ENCODE results near the gene CHM.
"Not testable (repeated sequence)": the region's sequence is repeated elsewhere in the genome, so short reads cannot be mapped to it uniquely, and the experiment has no call there.

The CHM gene

DNA sequence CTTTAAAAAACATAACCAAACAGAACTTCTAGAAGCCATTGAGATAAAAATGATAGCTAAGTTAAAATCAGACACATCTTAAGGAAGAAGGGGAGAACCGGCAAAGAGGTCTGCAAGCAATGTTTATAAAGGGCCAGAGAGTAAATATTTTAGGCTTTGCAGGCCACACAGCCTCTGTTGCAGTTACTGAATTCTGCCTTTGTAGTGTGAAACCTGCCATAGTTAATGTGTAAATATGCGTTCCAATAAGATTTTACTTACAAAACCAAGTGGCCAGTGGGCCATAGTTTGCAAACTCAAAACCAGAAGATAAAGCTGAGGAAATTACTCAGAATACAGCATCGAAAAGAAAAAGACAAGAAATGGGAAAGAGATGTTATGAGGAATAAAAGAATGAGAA lies 33.6 kb downstream of the CHM start:
- no peak for DNase-seq

DNA sequence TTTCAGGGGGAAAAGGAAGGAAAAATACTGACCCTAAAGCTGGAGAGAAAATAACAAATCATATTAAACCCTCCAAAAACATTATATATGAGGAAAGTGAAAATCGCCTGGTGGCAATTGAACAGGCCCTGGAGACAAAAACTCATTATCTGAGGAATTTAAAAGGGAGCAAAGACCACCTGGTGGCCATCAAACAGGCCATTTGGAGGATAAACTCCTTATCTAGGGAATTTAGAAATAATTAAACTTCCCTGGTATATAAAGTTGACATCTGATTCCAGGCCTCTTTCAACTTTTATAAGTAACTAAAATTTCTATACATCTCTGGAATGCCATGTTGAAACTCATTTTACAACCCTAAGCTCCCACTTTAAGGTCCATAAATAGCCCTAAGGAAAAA lies 35.2 kb downstream of the CHM start:
- Mint-ChIP-seq H3K27ac (no peak overlapping the region), H3K4me3 (no peak overlapping the region), H3K9me3 (peaks cover 5 to 7% of the 10 kb centered on the region in 2 donors), H3K4me1 (peaks cover 23% of the 10 kb centered on the region), H3K27me3 (no peaks in the 10 kb centered on the region)
- no peak for DNase-seq
- no peak for ATAC-seq

More for the DNA sequence above, 33.6 kb downstream of the CHM start:
- Mint-ChIP-seq H3K27ac (no peak overlapping the region), H3K9me3 (peaks cover 5 to 7% of the 10 kb centered on the region in 2 donors), H3K4me1 (peaks cover 23% of the 10 kb centered on the region), H3K27me3 (no peaks in the 10 kb centered on the region), H3K4me3 (no peak overlapping the region)
- ATAC-seq, result no peak

DNA sequence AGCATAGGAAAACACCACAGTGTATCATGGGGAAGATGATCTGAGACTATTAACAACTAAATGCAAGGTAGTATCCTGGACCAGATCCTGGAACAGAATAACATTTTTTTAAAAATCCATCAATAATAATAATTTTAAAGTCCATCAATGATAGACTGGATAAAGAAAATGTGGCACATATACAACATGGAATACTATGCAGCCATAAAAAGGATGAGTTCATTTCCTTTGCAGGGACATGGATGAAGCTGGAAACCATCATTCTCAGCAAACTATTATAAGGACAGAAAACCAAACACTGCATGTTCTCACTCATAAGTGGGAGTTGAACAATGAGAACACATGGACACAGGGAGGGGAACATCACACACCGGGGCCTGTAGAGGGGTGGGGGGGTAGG lies 37.6 kb downstream of the CHM start:
- H3K4me3 Mint-ChIP-seq, DNase-seq, ATAC-seq, H3K27ac Mint-ChIP-seq, H3K9me3 Mint-ChIP-seq, H3K27me3 Mint-ChIP-seq: not testable (repeated sequence)
- peaks cover 24% of the 10 kb centered on the region for H3K4me1 Mint-ChIP-seq

DNA sequence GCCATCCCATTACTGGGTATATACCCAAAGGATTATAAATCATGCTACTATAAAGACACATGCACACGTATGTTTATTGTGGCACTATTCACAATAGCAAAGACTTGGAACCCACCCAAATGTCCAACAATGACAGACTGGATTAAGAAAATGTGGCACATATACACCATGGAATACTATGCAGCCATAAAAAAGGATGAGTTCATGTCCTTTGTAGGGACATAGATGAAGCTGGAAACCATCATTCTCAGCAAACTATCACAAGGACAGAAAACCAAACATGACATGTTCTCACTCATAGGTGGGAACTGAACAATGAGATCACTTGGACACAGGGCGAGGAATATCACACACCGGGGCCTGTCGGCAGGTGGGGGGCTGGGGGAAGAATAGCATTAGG lies 39.5 kb downstream of the CHM start:
- not testable (repeated sequence) for H3K9me3 Mint-ChIP-seq, DNase-seq, ATAC-seq, H3K27ac Mint-ChIP-seq, H3K4me3 Mint-ChIP-seq, H3K27me3 Mint-ChIP-seq
- peaks cover 31% of the 10 kb centered on the region for H3K4me1 Mint-ChIP-seq

DNA sequence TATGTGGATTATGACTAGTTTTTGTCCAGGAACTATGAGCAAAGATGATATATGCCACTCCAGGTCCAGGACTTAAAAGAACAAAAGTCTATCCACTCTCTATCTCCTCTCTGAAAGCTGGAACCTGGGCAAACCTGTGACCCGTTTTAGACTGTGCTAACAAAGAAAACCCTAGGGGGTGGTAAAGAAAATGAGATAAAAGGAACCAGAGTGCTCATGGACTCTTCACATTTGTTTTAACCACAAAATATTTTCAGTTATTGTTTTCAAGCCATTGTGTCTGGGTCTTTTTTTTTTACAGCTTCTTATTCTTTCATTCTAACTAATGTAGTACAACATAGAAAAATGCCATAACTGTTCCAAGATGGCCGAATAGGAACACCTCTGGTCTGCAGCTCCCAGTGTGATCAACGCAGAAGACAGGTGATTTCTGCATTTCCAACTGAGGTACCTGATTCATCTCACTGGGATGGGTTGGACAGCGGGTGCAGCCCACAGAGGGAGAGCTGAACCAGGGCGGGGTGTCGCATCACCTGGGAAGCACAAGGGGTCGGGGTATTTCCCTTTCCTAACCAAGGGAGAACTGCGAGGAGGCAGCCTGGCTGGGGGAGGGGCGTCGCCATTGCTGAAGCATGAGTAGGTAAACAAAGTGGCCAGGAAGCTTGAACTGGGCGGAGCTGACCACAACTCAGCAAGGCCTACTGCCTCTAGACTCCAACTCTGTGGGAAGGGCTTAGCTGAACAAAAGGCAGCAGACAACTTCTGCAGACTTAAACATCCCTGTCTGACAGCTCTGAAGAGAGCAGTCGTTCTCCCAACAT lies 45.1 kb downstream of the CHM start:
- no peak overlapping the region for H3K27ac Mint-ChIP-seq
- H3K4me3 Mint-ChIP-seq, result no peak overlapping the region
- DNase-seq (no peak), ATAC-seq (no peak)
- peaks cover 41% of the 10 kb centered on the region for H3K4me1 Mint-ChIP-seq
- no peaks in the 10 kb centered on the region for H3K9me3 Mint-ChIP-seq
- no peaks in the 10 kb centered on the region for H3K27me3 Mint-ChIP-seq

DNA sequence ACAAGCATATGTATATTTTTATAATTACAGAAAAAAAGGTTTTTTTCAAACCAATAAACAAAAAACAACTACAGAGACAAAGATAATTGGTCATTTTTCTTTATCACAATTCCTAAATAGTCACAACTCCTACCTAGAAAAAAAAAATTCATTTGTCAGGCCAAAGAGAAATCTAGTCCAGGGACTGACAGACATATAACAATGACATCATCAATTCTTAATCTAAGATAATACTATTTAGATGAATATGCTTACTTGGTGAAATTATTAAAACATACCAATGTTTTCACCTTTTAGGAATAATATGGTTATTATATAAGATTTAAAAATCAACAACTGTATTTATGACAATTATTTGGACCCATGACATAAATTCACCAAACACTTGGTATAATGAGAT lies 48.4 kb downstream of the CHM start:
- DNase-seq (no peak), ATAC-seq (no peak)
- no peak overlapping the region for H3K27ac Mint-ChIP-seq
- peaks cover 32% of the 10 kb centered on the region for H3K4me1 Mint-ChIP-seq
- H3K4me3 Mint-ChIP-seq, result no peak overlapping the region
- H3K9me3 Mint-ChIP-seq, result no peaks in the 10 kb centered on the region
- no peaks in the 10 kb centered on the region for H3K27me3 Mint-ChIP-seq

DNA sequence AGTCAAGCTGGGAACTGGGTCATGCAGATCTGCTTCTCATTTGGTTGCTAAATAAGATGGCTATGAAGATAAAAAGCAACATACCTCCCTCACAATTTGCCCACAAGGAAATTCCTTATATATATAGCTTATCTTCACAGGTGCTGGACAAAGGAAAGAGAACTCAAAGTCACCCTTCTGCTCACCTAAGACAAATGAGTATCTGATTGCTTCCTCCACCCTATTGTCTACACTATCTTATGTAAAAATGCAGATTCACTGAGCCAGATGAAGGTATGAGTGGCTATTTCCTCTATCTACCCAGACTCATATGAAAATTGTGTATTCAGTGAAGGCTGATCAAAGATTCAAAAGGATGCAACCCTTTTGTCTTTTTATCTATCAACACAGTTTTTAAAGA lies 50.8 kb downstream of the CHM start:
- H3K9me3 Mint-ChIP-seq, result no peaks in the 10 kb centered on the region
- no peak overlapping the region for H3K4me3 Mint-ChIP-seq
- no peak overlapping the region for H3K27ac Mint-ChIP-seq
- H3K4me1 Mint-ChIP-seq, result peaks cover 24% of the 10 kb centered on the region
- no peaks in the 10 kb centered on the region for H3K27me3 Mint-ChIP-seq
- ATAC-seq, result no peak
- DNase-seq, result no peak

DNA sequence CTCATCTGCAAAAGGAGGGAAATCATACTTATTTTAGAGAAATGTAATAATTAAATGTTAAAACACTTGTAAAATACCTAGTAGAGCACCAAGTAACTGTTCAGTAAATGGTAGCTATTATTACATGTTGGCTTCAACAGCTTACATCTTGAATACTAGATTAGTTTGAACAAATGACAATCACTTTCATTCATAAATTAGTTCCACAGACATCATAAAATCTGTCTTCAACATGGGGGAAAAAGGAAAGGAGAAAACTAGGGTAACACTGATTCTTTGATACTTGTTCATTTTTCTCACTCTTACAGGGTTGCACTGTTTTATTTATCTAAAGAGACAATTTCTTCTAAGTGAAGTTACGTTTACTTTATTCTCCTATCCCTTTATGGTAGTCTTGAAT lies 51.7 kb downstream of the CHM start:
- H3K27me3 Mint-ChIP-seq, result no peaks in the 10 kb centered on the region
- no peak for DNase-seq
- no peak overlapping the region for H3K27ac Mint-ChIP-seq
- no peak for ATAC-seq
- H3K4me1 Mint-ChIP-seq, result peaks cover 21% of the 10 kb centered on the region
- no peak overlapping the region for H3K4me3 Mint-ChIP-seq
- no peaks in the 10 kb centered on the region for H3K9me3 Mint-ChIP-seq

DNA sequence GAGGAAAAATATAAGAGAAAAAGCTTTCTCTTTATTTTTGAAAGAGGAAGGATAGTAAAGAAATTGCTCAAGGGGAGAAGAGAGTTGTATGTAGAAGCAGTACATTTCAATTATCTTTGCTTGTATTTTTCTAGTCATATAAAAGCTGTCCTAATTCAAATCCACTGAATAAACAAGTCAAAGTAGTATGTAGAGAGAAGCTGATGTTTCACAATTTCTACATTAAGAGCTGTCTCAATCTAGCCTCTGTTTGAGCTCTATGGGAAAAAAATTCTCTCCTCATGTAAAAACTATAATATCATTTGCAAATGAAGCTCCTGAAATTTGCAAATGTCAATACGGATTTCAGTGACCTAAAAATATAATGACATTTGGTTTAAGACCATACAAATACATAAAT lies 52.6 kb downstream of the CHM start:
- peaks cover 21% of the 10 kb centered on the region for H3K4me1 Mint-ChIP-seq
- H3K27me3 Mint-ChIP-seq, result no peaks in the 10 kb centered on the region
- peak overlapping the region in 1 of 2 donors; percentile 61 for H3K27ac Mint-ChIP-seq

DNA sequence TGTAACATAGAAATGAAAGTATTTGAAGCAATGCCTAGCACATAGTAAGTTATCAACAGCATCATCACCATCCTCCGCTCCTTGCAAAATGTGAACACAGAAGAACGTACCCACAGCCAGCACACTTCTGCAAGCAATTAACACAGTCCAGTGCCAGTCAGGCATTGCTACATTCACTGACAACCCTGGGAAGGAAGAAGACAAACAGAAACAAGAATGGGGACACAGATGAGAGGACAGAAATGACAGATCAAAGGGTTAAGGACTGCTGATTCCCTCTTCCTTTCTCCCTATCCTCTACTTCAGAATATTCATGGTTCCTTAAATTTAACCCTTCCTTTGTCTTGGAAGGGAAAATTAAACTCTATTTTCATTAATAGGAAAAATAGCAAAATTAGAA lies 53.1 kb downstream of the CHM start:
- DNase-seq, result no peak
- H3K9me3 Mint-ChIP-seq, result no peaks in the 10 kb centered on the region
- ATAC-seq, result no peak
- H3K4me1 Mint-ChIP-seq, result peaks cover 21% of the 10 kb centered on the region
- no peak overlapping the region for H3K4me3 Mint-ChIP-seq
- no peaks in the 10 kb centered on the region for H3K27me3 Mint-ChIP-seq
- H3K27ac Mint-ChIP-seq, result no peak overlapping the region

More for the DNA sequence above, 52.6 kb downstream of the CHM start:
- no peaks in the 10 kb centered on the region for H3K9me3 Mint-ChIP-seq
- DNase-seq, result no peak
- no peak for ATAC-seq
- no peak overlapping the region for H3K4me3 Mint-ChIP-seq

DNA sequence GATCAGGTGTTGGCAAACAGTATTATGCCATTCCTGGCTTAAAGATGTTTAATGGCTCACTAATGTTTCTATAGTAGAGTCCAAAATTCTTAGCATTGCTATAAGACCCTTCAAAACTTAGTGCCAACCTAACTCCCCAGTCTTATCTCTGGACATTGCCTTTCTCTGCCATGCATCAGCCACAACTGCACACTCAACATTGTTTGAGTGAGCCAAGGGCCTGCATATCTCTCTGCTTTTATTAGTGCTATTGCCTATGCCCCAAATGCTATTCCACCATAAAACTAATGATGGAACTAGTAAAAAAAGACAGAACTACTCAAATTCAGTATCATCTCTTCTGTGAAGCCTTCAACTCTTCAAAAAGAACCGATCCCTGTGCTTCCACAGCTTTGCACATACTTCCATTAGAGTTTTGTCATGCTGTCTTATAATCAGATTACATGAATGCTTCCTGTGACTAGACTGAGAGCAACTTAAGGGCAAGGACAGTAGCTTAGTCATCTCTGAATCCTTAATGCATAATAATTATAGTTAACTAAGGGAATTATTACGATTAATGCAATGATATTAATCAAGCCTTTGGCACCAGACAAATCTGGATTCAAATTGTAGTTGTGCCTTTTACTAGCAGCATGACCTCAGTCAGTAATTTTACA lies 53.7 kb downstream of the CHM start:
- no peaks in the 10 kb centered on the region for H3K27me3 Mint-ChIP-seq
- H3K27ac Mint-ChIP-seq, result peak overlapping the region in 1 of 2 donors; percentile 75
- peaks cover 21% of the 10 kb centered on the region for H3K4me1 Mint-ChIP-seq
- no peaks in the 10 kb centered on the region for H3K9me3 Mint-ChIP-seq
- ATAC-seq (no peak), DNase-seq (no peak)
- no peak overlapping the region for H3K4me3 Mint-ChIP-seq

DNA sequence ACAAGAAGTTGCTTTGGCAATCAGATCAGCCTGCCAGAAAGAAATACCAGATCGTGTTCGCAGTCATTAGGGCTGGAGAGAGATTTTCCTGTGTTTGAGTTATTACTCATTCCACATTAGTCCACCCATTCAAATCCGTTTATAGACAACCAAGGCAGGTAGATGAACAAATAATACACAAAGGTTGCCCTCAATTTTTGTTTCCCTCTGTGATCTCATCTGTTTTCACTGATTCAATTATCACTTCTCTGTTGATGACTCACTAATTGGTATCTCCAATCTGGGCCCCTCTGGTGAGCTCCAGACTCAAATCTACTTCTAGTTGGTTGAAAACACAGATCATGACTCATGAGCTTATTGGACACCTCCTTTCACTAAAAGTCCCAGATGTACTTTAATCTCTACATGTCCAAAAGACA lies 54.5 kb downstream of the CHM start:
- H3K27me3 Mint-ChIP-seq, result no peaks in the 10 kb centered on the region
- no peaks in the 10 kb centered on the region for H3K9me3 Mint-ChIP-seq
- H3K4me1 Mint-ChIP-seq, result peaks cover 21% of the 10 kb centered on the region
- H3K4me3 Mint-ChIP-seq, result no peak overlapping the region
- ATAC-seq (peak; percentile 71), DNase-seq (peak in 1 of 2 donors; percentile 10)
- no peak overlapping the region for H3K27ac Mint-ChIP-seq

DNA sequence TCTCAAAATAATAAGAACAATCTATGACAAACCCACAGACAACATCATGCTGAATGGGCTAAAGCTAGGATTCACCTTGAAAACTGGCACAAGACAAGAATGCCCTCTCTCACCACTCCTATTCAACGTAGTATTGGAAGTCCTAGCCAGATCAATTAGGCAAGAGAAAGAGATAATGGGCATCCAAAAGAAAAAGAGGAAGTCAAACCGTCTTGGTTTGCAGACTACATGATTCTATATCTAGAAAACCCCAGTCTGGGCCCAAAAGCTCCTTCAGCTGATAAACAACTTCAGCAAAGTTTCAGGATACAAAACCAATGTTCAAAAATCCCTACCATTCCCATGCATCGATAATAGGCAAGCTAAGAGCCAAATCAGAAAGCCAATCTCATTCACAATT lies 59.0 kb downstream of the CHM start:
- Mint-ChIP-seq H3K9me3 (no peaks in the 10 kb centered on the region), H3K4me1 (peaks cover 8% of the 10 kb centered on the region), H3K27ac (no peak overlapping the region), H3K4me3 (no peak overlapping the region), H3K27me3 (no peaks in the 10 kb centered on the region)
- ATAC-seq (no peak), DNase-seq (no peak)

DNA sequence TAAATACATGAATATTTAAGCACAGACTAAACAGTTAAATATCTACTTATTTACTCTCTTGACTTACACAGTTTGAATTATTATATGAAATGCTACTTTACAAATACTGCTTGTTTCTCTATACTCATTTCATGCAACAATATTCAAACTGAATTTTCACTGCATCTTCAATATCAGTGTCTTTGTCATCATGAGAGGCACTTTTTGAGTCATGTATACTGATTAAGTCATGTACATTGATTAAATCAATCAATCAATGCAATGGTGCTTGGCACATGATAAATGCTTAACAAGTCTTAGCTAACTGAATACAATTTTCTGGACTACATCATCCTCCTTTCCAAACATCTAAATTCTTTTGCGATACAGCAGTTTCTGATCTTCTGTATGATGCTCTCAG lies 67.1 kb downstream of the CHM start:
- H3K9me3 Mint-ChIP-seq, result no peaks in the 10 kb centered on the region

DNA sequence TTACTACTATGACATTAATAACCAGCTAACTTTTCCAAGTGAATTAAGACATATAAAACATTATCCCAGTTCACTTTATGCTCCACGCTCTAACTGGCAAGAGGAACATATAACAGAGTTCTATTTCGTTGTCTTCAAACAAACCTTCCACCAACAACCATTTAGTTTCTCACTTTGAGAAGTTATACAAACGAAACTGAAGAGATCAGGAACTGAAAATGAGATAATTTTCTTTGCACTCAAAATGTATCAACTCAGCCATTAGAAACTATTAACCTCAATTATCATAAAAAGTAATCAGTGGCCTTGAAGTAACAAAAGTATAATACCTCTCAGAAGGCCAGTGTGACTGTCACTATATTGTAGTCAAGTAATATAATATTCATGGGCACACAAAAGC lies 70.1 kb downstream of the CHM start:
- H3K9me3 Mint-ChIP-seq, result no peaks in the 10 kb centered on the region
- no peak overlapping the region for H3K27ac Mint-ChIP-seq
- H3K4me3 Mint-ChIP-seq, result no peak overlapping the region
- no peaks in the 10 kb centered on the region for H3K4me1 Mint-ChIP-seq
- no peaks in the 10 kb centered on the region for H3K27me3 Mint-ChIP-seq
- DNase-seq, result no peak
- ATAC-seq, result no peak

More for the DNA sequence above, 67.1 kb downstream of the CHM start:
- no peak overlapping the region for H3K4me3 Mint-ChIP-seq
- no peak for ATAC-seq
- H3K4me1 Mint-ChIP-seq, result no peaks in the 10 kb centered on the region
- no peak overlapping the region for H3K27ac Mint-ChIP-seq
- no peaks in the 10 kb centered on the region for H3K27me3 Mint-ChIP-seq
- no peak for DNase-seq

DNA sequence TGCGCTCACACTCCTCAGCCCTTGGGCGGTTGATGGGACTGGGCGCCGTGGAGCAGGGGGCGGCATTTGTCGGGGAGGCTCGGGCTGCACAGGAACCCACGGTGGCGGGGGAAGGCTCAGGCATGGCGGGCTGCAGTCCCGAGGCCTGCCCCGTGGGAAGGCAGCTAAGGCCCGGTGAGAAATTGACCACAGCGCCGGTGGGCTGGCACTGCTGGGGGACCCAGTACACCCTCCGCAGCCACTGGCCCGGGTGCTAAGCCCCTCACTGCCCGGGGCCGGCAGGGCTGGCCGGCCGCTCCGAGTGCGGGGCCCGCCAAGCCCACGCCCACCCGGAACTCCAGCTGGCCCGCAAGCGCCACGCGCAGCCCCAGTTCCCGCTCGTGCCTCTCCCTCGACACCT lies 75.0 kb downstream of the CHM start:
- DNase-seq, H3K27me3 Mint-ChIP-seq, ATAC-seq, H3K4me1 Mint-ChIP-seq, H3K9me3 Mint-ChIP-seq, H3K4me3 Mint-ChIP-seq, H3K27ac Mint-ChIP-seq: not testable (repeated sequence)

Measured in stimulated activated naive CD8-positive, alpha-beta T cell treated with anti-CD3 and anti-CD28 coated beads, Interleukin-15, amount 100 ng/mL, for 72 hours (primary cell).